IMR-90 (cell line): ENCODE results near the gene DMRTC2. TPM values are rescaled to one million over a fixed set of nuclear protein-coding genes. Genes with fewer than 3 reads are reported as not detected.

Experiments
- ATAC-seq: fragments of 200-7000 bp; cut with Tn5 transposase; 2 replicates; pipeline ENCODE4 v1.9.1; 2020; ENCODE audit warnings: low read depth, mild to moderate bottlenecking, moderate library complexity
- BruUV-seq: library from RNA; stranded (reverse); fragments of 400-500 nt; replicated peaks from 2 replicates; lab custom pipeline; 2021; lab: Mats Ljungman, UMichigan
- CTCF ChIA-PET: fragments of 300-600 bp; formaldehyde crosslinking; extraction: SDS; loops from one replicate; lab custom pipeline; 2021; ENCODE audit warnings: antibody characterized with exemption; lab: Yijun Ruan, JAX
- POLR2A ChIA-PET: fragments of 300-600 bp; sonication (Branson Sonifier 250); formaldehyde crosslinking; loops from one replicate; lab custom pipeline; 2022; ENCODE audit warnings: antibody characterized with exemption; ENCODE audit not compliant: unreplicated experiment; lab: Charles Lee
- DNase-seq: peaks from one replicate; pipeline ENCODE4 v3.0.0; 2013
- H2AFZ ChIP-seq: replicated peaks from 2 replicates; pipeline ENCODE3; 2013; ENCODE audit warnings: low read length, mild to moderate bottlenecking; ENCODE audit not compliant: poor library complexity
- H2AK5ac ChIP-seq: 2 replicates; pipeline ENCODE4 v1.6.1; 2013; ENCODE audit warnings: low read depth, low read length, inconsistent platforms
- H2AK9ac ChIP-seq: replicated peaks from 2 replicates; pipeline ENCODE3; 2013; ENCODE audit warnings: mild to moderate bottlenecking, low read depth, low read length, moderate library complexity; ENCODE audit not compliant: poor library complexity
- H2BK120ac ChIP-seq: 2 replicates; pipeline ENCODE4 v1.6.1; 2013; ENCODE audit warnings: low read depth, low read length, inconsistent platforms
- H2BK15ac ChIP-seq: 3 replicates; pipeline ENCODE4 v1.6.1; 2013; ENCODE audit warnings: low read depth, low read length, inconsistent platforms
- H2BK20ac ChIP-seq: 2 replicates; pipeline ENCODE4 v1.6.1; 2013; ENCODE audit warnings: low read depth, mild to moderate bottlenecking, inconsistent platforms, low read length, moderate library complexity
- H2BK5ac ChIP-seq: 2 replicates; pipeline ENCODE4 v1.6.1; 2013; ENCODE audit warnings: mild to moderate bottlenecking, low read depth, low read length, inconsistent platforms; ENCODE audit not compliant: poor library complexity, severe bottlenecking
- H3K14ac ChIP-seq: replicated peaks from 2 replicates; pipeline ENCODE4 v1.6.1; 2013; ENCODE audit warnings: low read depth, low read length, inconsistent platforms
- H3K18ac ChIP-seq: 2 replicates; pipeline ENCODE4 v1.6.1; 2013; ENCODE audit warnings: low read depth, low read length, control low read depth
- H3K23ac ChIP-seq: 2 replicates; pipeline ENCODE4 v1.6.1; 2013; ENCODE audit warnings: low read depth, low read length, inconsistent platforms
- H3K27ac ChIP-seq: 2 replicates; pipeline ENCODE4 v1.5.1; 2013; ENCODE audit warnings: mild to moderate bottlenecking, control low read depth, low read length; ENCODE audit not compliant: insufficient read depth
- H3K27me3 ChIP-seq: 2 replicates; pipeline ENCODE4 v1.6.1; 2013; ENCODE audit warnings: low read length; ENCODE audit not compliant: control insufficient read depth, insufficient read depth
- H3K36me3 ChIP-seq: 2 replicates; pipeline ENCODE4 v1.6.1; 2013; ENCODE audit warnings: low read length, mixed read lengths; ENCODE audit not compliant: control insufficient read depth, insufficient read depth
- H3K4ac ChIP-seq: 2 replicates; pipeline ENCODE4 v1.6.1; 2013; ENCODE audit warnings: low read depth, low read length, inconsistent platforms
- H3K4me1 ChIP-seq: 2 replicates; pipeline ENCODE4 v1.6.1; 2013; ENCODE audit warnings: low read length, mixed read lengths; ENCODE audit not compliant: control insufficient read depth, insufficient read depth
- H3K4me2 ChIP-seq: 2 replicates; pipeline ENCODE4 v1.6.1; 2013; ENCODE audit warnings: low read depth, mild to moderate bottlenecking, control low read depth, low read length, moderate library complexity
- H3K4me3 ChIP-seq: 2 replicates; pipeline ENCODE4 v1.5.1; 2013; ENCODE audit warnings: low read depth, mild to moderate bottlenecking, control low read depth, low read length, moderate library complexity; ENCODE audit not compliant: insufficient read depth
- H3K56ac ChIP-seq: 2 replicates; pipeline ENCODE4 v1.6.1; 2013; ENCODE audit warnings: low read length, inconsistent platforms; ENCODE audit not compliant: insufficient read depth; ENCODE audit errors: extremely low read depth
- H3K79me1 ChIP-seq, 2 experiments: 2 replicates each; pipeline ENCODE4 v1.6.1; 2013; ENCODE audit warnings: low read length in 2 of 2, inconsistent platforms in 1 of 2, low read depth in 1 of 2
- H3K9ac ChIP-seq: 2 replicates; pipeline ENCODE4 v1.6.1; 2013; ENCODE audit warnings: low read depth, low read length, control low read depth
- H3K9me1 ChIP-seq: 2 replicates; pipeline ENCODE4 v1.6.1; 2013; ENCODE audit warnings: low read length, inconsistent platforms; ENCODE audit not compliant: insufficient read depth
- H3K9me3 ChIP-seq: 2 replicates; pipeline ENCODE4 v1.6.1; 2013; ENCODE audit warnings: low read length; ENCODE audit not compliant: control insufficient read depth, insufficient read depth
- H4K20me1 ChIP-seq: 2 replicates; pipeline ENCODE4 v1.6.1; 2013; ENCODE audit warnings: low read length, inconsistent platforms; ENCODE audit not compliant: insufficient read depth
- H4K5ac ChIP-seq: 2 replicates; pipeline ENCODE4 v1.6.1; 2013; ENCODE audit warnings: mild to moderate bottlenecking, low read depth, low read length, control low read depth
- H4K8ac ChIP-seq, 2 experiments: 2 replicates each; pipeline ENCODE4 v1.6.1; 2013; ENCODE audit warnings: low read depth in 2 of 2, low read length in 2 of 2, control low read depth in 1 of 2, inconsistent platforms in 1 of 2
- H4K91ac ChIP-seq: 2 replicates; pipeline ENCODE4 v1.6.1; 2013; ENCODE audit warnings: low read depth, low read length, inconsistent platforms; ENCODE audit not compliant: insufficient read depth
- CHD1 ChIP-seq: IDR thresholded peaks from 2 replicates; pipeline ENCODE4 v1.6.1; 2012; ENCODE audit warnings: low read depth, low read length, improper control_type of control experiment
- CTCF ChIP-seq: conservative IDR thresholded peaks from 2 replicates; pipeline ENCODE4 v1.5.1; 2012; ENCODE audit warnings: mild to moderate bottlenecking, low read depth, low read length, improper control_type of control experiment
- ELK1 ChIP-seq: fragments of 150-350 bp; IDR thresholded peaks from 2 replicates; pipeline ENCODE4 v1.6.1; 2016; ENCODE audit warnings: low read depth, mild to moderate bottlenecking, low read length, moderate library complexity, borderline replicate concordance
- FOS ChIP-seq: fragments of 150-350 bp; IDR thresholded peaks from 2 replicates; pipeline ENCODE4 v1.6.1; 2016; ENCODE audit warnings: low read depth, low read length
- MAFK ChIP-seq: IDR thresholded peaks from 2 replicates; pipeline ENCODE4 v1.6.1; 2012; ENCODE audit warnings: low read depth, low read length, improper control_type of control experiment
- MAZ ChIP-seq: IDR thresholded peaks from 2 replicates; pipeline ENCODE4 v1.6.1; 2012; ENCODE audit warnings: low read depth, mild to moderate bottlenecking, low read length, improper control_type of control experiment, moderate library complexity, borderline replicate concordance
- MXI1 ChIP-seq: IDR thresholded peaks from 2 replicates; pipeline ENCODE4 v1.6.1; 2012; ENCODE audit warnings: low read depth, mild to moderate bottlenecking, low read length, moderate library complexity, borderline replicate concordance
- POLR2A ChIP-seq: IDR thresholded peaks from 2 replicates; pipeline ENCODE4 v1.6.1; 2012; ENCODE audit warnings: mild to moderate bottlenecking, low read depth, low read length
- RAD21 ChIP-seq: IDR thresholded peaks from 2 replicates; pipeline ENCODE4 v1.6.1; 2012; ENCODE audit warnings: low read length, improper control_type of control experiment
- RCOR1 ChIP-seq: IDR thresholded peaks from 2 replicates; pipeline ENCODE4 v1.6.1; 2012; ENCODE audit warnings: mild to moderate bottlenecking, low read length, improper control_type of control experiment; ENCODE audit not compliant: insufficient replicate concordance
- RFX5 ChIP-seq: IDR thresholded peaks from 2 replicates; pipeline ENCODE4 v1.8.0; 2012; ENCODE audit warnings: low read depth, mild to moderate bottlenecking, low read length, moderate library complexity
- SMC3 ChIP-seq: fragments of 150-350 bp; IDR thresholded peaks from 2 replicates; pipeline ENCODE4 v1.6.1; 2016; ENCODE audit warnings: low read depth, mild to moderate bottlenecking, antibody characterized with exemption, low read length, moderate library complexity
- WGBS, 2 experiments: methylation state at CpG; one replicate each; pipeline versions ENCODE4 v1.1.5 to v1.1.7; 2013; ENCODE audit warnings: missing lambda C conversion rate in 2 of 2; ENCODE audit not compliant: insufficient read length in 1 of 2; ENCODE audit errors: extremely low coverage in 2 of 2; 5-methylcytosine and 5-hydroxymethylcytosine counted together
- dilution Hi-C: fragments of 300-500 bp; cut with HindIII; formaldehyde crosslinking; loops from one replicate; pipeline ENCODE4 v1.14.3; 2018; ENCODE audit warnings: low sequenced_read_pairs; ENCODE audit not compliant: unreplicated experiment
- in situ Hi-C: fragments of 300-500 bp; cut with MboI; formaldehyde crosslinking; loops from 3 replicates; pipeline ENCODE4 v1.14.3; 2019; ENCODE audit warnings: low sequenced_read_pairs, inconsistent platforms, mixed read lengths
- intact Hi-C: fragments of 100-400 bp; cut with micrococcal nuclease; formaldehyde crosslinking; loops from 2 replicates; pipeline ENCODE4 v1.10.0; 2022
- polyA plus RNA-seq, 3 experiments: library from polyadenylated mRNA; depleted of rRNA; stranded (reverse); fragments of >200 nt; gene quantifications; 2 replicates each; pipeline ENCODE4 v1.2.3, GENCODE V29; 2012; ENCODE audit warnings: low replicate concordance in 1 of 3
- total RNA-seq: library from RNA; depleted of rRNA; stranded (reverse); fragments of >200 nt; gene quantifications from 2 replicates; pipeline ENCODE4 v1.2.3, GENCODE V29; 2012
- TF ChIP-seq, protein P1 (sequence below): fragments of 150-350 bp; IDR thresholded peaks from 2 replicates; pipeline ENCODE4 v1.6.1; 2017; ENCODE audit warnings: mild to moderate bottlenecking, antibody characterized with exemption, low read length, low read depth

DMRTC2 gene
- total and polyA plus RNA-seq, 2 of the 4 experiments (the other 2 are of a cell fraction): not detected

- POLR2A ChIA-PET: no interaction called here
- H3K79me1 ChIP-seq: peaks cover 28 to 57% of the 10 kb centered on the region in 2 experiments
- no peak for DNase-seq
- H4K8ac ChIP-seq: no peak overlapping the region
- no peak for ATAC-seq
- no peak overlapping the region for H3K14ac ChIP-seq
- no TSS peak for BruUV-seq
- no peak overlapping the region for H3K56ac ChIP-seq
- TF ChIP-seq MAZ (no peak), CTCF (no peak), POLR2A (no peak), RCOR1 (no peak), MAFK (no peak), RFX5 (no peak), RAD21 (no peak), CHD1 (no peak), FOS (no peak), SMC3 (no peak), MXI1 (no peak), ELK1 (no peak)
- TF ChIP-seq, protein P1, sequence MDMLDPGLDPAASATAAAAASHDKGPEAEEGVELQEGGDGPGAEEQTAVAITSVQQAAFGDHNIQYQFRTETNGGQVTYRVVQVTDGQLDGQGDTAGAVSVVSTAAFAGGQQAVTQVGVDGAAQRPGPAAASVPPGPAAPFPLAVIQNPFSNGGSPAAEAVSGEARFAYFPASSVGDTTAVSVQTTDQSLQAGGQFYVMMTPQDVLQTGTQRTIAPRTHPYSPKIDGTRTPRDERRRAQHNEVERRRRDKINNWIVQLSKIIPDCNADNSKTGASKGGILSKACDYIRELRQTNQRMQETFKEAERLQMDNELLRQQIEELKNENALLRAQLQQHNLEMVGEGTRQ: no peak
- H3K4me2 ChIP-seq: no peak overlapping the region
- peaks cover 6% of the 10 kb centered on the region; the same call in 1 of the 2 replicates for H3K4me1 ChIP-seq
- H3K18ac ChIP-seq: no peak overlapping the region
- H3K27me3 ChIP-seq: no peaks in the 10 kb centered on the region
- no peak overlapping the region for H2BK5ac ChIP-seq
- H2AK5ac ChIP-seq: no peak overlapping the region
- H3K9ac ChIP-seq: no peak overlapping the region
- no peak overlapping the region for H2AFZ ChIP-seq
- in situ Hi-C loops: no loop called here
- H2BK20ac ChIP-seq: no peak overlapping the region
- CTCF ChIA-PET: interaction anchor here (0.6 kb wide), 1 partner anchor 30 kb away, joined by 3 read pairs; the partner anchor contains the start of gene RPS19
- H3K9me1 ChIP-seq: peaks cover 11% of the 10 kb centered on the region
- WGBS, 2 experiments: 60% methylated on average over 2 of the region's 8 CpGs; no CpG with 5 or more reads in 1 of the 2 experiments
- no peak overlapping the region for H4K91ac ChIP-seq
- intact Hi-C loops: loop anchor here (10.0 kb wide), 1 partner anchor 145 kb away; no protein-coding TSS in a partner anchor
- H3K4me3 ChIP-seq: no peak overlapping the region
- H3K36me3 ChIP-seq: peaks cover 42% of the 10 kb centered on the region
- H4K5ac ChIP-seq: no peak overlapping the region
- dilution Hi-C loops: no loop called here
- H3K4ac ChIP-seq: no peak overlapping the region
- H2BK15ac ChIP-seq: no peak overlapping the region
- H3K27ac ChIP-seq: no peak overlapping the region
- no peak overlapping the region for H2AK9ac ChIP-seq
- no peaks in the 10 kb centered on the region for H3K9me3 ChIP-seq
- H3K23ac ChIP-seq: no peak overlapping the region
- peaks cover 33% of the 10 kb centered on the region for H4K20me1 ChIP-seq
- no peak overlapping the region for H2BK120ac ChIP-seq
Measured at GRCh38 chr19:41889896-41890295, 45.1 kb downstream of the DMRTC2 start.
